Panc1 (cell line): ENCODE measurements around the gene SHOX. TPM values are rescaled to one million over a fixed set of nuclear protein-coding genes. Genes with fewer than 3 reads are reported as not detected.

Source experiments
- ATAC-seq: fragments of 200-7000 bp; cut with Tn5 transposase; 2 replicates; pipeline ENCODE4 v1.9.1; 2020; ENCODE audit warnings: mild to moderate bottlenecking, moderate library complexity
- Bru-seq: library from RNA; stranded (reverse); fragments of 400-500 nt; gene quantifications from one replicate; lab custom pipeline; 2021; lab: Mats Ljungman, UMichigan
- BruChase-seq, 2 experiments: library from RNA; stranded (reverse); fragments of 400-500 nt; gene quantifications; one replicate each; lab custom pipeline; 2021; lab: Mats Ljungman, UMichigan
- BruUV-seq: library from RNA; stranded (reverse); fragments of 400-500 nt; replicated peaks from 2 replicates; lab custom pipeline; 2021; lab: Mats Ljungman, UMichigan
- CTCF ChIA-PET: fragments of 300-600 bp; sonication (Branson Sonifier 250); formaldehyde crosslinking; loops from one replicate; lab custom pipeline; 2022; ENCODE audit warnings: antibody characterized with exemption; lab: Charles Lee
- POLR2A ChIA-PET: fragments of 300-600 bp; sonication (Branson Sonifier 250); formaldehyde crosslinking; loops from one replicate; lab custom pipeline; 2022; ENCODE audit warnings: antibody characterized with exemption; lab: Charles Lee
- DNase-seq: peaks from one replicate; pipeline ENCODE4 v3.0.0-alpha.2; 2010; ENCODE audit warnings: low read depth, low spot score
- H3K27ac ChIP-seq: 2 replicates; pipeline ENCODE4 v1.5.1; 2011; ENCODE audit warnings: mild to moderate bottlenecking, low read length, inconsistent platforms
- H3K27me3 ChIP-seq: fragments of 200-500 bp; sonication (Bioruptor generic); 2 replicates; pipeline ENCODE4 v1.6.0; 2014; ENCODE audit warnings: low read length, inconsistent platforms; ENCODE audit not compliant: control insufficient read depth, insufficient read depth
- H3K36me3 ChIP-seq: fragments of 200-500 bp; sonication (Bioruptor generic); 2 replicates; pipeline ENCODE4 v1.5.1; 2014; ENCODE audit warnings: inconsistent platforms, mild to moderate bottlenecking, low read length, moderate library complexity; ENCODE audit not compliant: control insufficient read depth, insufficient read depth
- H3K4me1 ChIP-seq: 2 replicates; pipeline ENCODE4 v1.5.1; 2011; ENCODE audit warnings: inconsistent platforms, mild to moderate bottlenecking, low read length, moderate library complexity; ENCODE audit not compliant: control insufficient read depth, insufficient read depth
- H3K4me3 ChIP-seq, 2 experiments: 2 replicates each; pipeline ENCODE4 v1.5.1; 2011 to 2012; ENCODE audit warnings: low read depth in 2 of 2, low read length in 2 of 2, mild to moderate bottlenecking in 2 of 2, inconsistent platforms in 1 of 2, moderate library complexity in 1 of 2
- H3K9me3 ChIP-seq: fragments of 200-500 bp; sonication (Bioruptor generic); 2 replicates; pipeline ENCODE4 v1.5.1; 2014; ENCODE audit warnings: low read depth, mild to moderate bottlenecking, inconsistent platforms, low read length, moderate library complexity; ENCODE audit not compliant: control insufficient read depth, insufficient read depth
- POLR2AphosphoS5 ChIP-seq: IDR thresholded peaks from 2 replicates; pipeline ENCODE4 v1.6.1; 2012; ENCODE audit warnings: mild to moderate bottlenecking, low read depth, low read length, moderate library complexity
- SIN3A ChIP-seq: IDR thresholded peaks from 2 replicates; pipeline ENCODE4 v1.6.1; 2012; ENCODE audit warnings: low read depth, mild to moderate bottlenecking, low read length, moderate library complexity, borderline replicate concordance; ENCODE audit not compliant: insufficient read depth
- TCF7L2 ChIP-seq: IDR thresholded peaks from 2 replicates; pipeline ENCODE4 v1.6.1; 2011; ENCODE audit warnings: mild to moderate bottlenecking, low read depth, low read length, inconsistent platforms
- in situ Hi-C: cut with HindIII; loops from 2 replicates; pipeline ENCODE4 v1.10.0; 2016; ENCODE audit warnings: low sequenced_read_pairs, low pct_unique_long_range_greater_than_20kb
- intact Hi-C: fragments of 100-400 bp; cut with micrococcal nuclease; formaldehyde crosslinking; loops from one replicate; pipeline ENCODE4 v1.10.0; 2022; ENCODE audit not compliant: unreplicated experiment
- long read RNA-seq: library from polyadenylated mRNA; unstranded; transcript quantifications from one replicate; pipeline ENCODE4 v2.0.0, GENCODE V29; 2021; ENCODE audit not compliant: unreplicated experiment
- polyA plus RNA-seq: library from polyadenylated mRNA; unstranded; fragments of >200 nt; gene quantifications from one replicate; pipeline ENCODE4 v1.2.1, GENCODE V29; 2012; ENCODE audit warnings: missing spikeins; ENCODE audit not compliant: insufficient read length
- total RNA-seq: library from RNA; stranded (reverse); gene quantifications from one replicate; pipeline ENCODE4 v1.2.1, GENCODE V29; 2021; ENCODE audit not compliant: unreplicated experiment
- TF ChIP-seq, protein P1 (sequence below): fragments of 450-650 bp; IDR thresholded peaks from 2 replicates; pipeline ENCODE4 v1.5.1; 2017; ENCODE audit warnings: mild to moderate bottlenecking
- TF ChIP-seq, protein P2 (sequence below), 2 experiments: IDR thresholded peaks; 2 replicates each; pipeline ENCODE4 v1.6.1; 2011 to 2012; ENCODE audit warnings: low read depth in 2 of 2, control low read depth in 1 of 2, low read length in 1 of 2, mild to moderate bottlenecking in 1 of 2, moderate library complexity in 1 of 2; ENCODE audit not compliant: insufficient read depth in 1 of 2

SHOX gene
- total RNA-seq (not detected), Bru-seq, nascent RNA (percentile 3 among the genes with signal in this experiment), BruChase-seq, experiment 1, labeled RNA remaining after a 2-hour chase (percentile 3 among the genes with signal in this experiment), BruChase-seq, experiment 2, labeled RNA remaining after a 6-hour chase (percentile 3 among the genes with signal in this experiment)
- 0.15 TPM for polyA plus RNA-seq
- long read RNA-seq = 0 reads

DNA sequence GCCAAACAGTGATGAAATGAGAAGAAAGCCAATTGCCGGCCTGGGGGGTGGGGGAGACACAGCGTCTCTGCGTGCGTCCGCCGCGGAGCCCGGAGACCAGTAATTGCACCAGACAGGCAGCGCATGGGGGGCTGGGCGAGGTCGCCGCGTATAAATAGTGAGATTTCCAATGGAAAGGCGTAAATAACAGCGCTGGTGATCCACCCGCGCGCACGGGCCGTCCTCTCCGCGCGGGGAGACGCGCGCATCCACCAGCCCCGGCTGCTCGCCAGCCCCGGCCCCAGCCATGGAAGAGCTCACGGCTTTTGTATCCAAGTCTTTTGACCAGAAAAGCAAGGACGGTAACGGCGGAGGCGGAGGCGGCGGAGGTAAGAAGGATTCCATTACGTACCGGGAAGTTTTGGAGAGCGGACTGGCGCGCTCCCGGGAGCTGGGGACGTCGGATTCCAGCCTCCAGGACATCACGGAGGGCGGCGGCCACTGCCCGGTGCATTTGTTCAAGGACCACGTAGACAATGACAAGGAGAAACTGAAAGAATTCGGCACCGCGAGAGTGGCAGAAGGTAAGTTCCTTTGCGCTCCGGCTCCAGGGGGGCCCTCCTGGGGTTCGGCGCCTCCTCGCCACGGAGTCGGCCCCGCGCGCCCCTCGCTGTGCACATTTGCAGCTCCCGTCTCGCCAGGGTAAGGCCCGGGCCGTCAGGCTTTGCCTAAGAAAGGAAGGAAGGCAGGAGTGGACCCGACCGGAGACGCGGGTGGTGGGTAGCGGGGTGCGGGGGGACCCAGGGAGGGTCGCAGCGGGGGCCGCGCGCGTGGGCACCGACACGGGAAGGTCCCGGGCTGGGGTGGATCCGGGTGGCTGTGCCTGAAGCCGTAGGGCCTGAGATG, at the start of gene SHOX:
Gene SHOX, plus strand, starts transcription at position 180 of the 885 bp plus-strand sequence. Its CDS starts 107 bp downstream, at position 287.
- no peaks in the 10 kb centered on the region for H3K9me3 ChIP-seq
- H3K36me3 ChIP-seq = no peaks in the 10 kb centered on the region
- POLR2A ChIA-PET = no interaction called here
- no peak for TF ChIP-seq POLR2AphosphoS5
- TF ChIP-seq, protein P1, sequence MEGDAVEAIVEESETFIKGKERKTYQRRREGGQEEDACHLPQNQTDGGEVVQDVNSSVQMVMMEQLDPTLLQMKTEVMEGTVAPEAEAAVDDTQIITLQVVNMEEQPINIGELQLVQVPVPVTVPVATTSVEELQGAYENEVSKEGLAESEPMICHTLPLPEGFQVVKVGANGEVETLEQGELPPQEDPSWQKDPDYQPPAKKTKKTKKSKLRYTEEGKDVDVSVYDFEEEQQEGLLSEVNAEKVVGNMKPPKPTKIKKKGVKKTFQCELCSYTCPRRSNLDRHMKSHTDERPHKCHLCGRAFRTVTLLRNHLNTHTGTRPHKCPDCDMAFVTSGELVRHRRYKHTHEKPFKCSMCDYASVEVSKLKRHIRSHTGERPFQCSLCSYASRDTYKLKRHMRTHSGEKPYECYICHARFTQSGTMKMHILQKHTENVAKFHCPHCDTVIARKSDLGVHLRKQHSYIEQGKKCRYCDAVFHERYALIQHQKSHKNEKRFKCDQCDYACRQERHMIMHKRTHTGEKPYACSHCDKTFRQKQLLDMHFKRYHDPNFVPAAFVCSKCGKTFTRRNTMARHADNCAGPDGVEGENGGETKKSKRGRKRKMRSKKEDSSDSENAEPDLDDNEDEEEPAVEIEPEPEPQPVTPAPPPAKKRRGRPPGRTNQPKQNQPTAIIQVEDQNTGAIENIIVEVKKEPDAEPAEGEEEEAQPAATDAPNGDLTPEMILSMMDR = no peak
- TF ChIP-seq TCF7L2 = no peak
- TF ChIP-seq SIN3A = no peak
- TF ChIP-seq, protein P2, sequence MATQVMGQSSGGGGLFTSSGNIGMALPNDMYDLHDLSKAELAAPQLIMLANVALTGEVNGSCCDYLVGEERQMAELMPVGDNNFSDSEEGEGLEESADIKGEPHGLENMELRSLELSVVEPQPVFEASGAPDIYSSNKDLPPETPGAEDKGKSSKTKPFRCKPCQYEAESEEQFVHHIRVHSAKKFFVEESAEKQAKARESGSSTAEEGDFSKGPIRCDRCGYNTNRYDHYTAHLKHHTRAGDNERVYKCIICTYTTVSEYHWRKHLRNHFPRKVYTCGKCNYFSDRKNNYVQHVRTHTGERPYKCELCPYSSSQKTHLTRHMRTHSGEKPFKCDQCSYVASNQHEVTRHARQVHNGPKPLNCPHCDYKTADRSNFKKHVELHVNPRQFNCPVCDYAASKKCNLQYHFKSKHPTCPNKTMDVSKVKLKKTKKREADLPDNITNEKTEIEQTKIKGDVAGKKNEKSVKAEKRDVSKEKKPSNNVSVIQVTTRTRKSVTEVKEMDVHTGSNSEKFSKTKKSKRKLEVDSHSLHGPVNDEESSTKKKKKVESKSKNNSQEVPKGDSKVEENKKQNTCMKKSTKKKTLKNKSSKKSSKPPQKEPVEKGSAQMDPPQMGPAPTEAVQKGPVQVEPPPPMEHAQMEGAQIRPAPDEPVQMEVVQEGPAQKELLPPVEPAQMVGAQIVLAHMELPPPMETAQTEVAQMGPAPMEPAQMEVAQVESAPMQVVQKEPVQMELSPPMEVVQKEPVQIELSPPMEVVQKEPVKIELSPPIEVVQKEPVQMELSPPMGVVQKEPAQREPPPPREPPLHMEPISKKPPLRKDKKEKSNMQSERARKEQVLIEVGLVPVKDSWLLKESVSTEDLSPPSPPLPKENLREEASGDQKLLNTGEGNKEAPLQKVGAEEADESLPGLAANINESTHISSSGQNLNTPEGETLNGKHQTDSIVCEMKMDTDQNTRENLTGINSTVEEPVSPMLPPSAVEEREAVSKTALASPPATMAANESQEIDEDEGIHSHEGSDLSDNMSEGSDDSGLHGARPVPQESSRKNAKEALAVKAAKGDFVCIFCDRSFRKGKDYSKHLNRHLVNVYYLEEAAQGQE (IDR thresholded peaks at IDR 0.05; ENCODE audit: insufficient read depth in 1 of 2, low read depth in 2 of 2, low read length in 1 of 2) = no peak
- no peak within 1 kb of the TSS for H3K4me3 ChIP-seq
- DNase-seq (no peak), ATAC-seq (no peak)
- no peak within 1 kb of the TSS for H3K27ac ChIP-seq
- in situ Hi-C loops = no loop called here
- CTCF ChIA-PET = no interaction called here
- H3K4me1 ChIP-seq = no peaks in the 10 kb centered on the region
- no TSS peak for BruUV-seq
- H3K27me3 ChIP-seq = no peaks in the 10 kb centered on the region; the same call in 1 of the 2 replicates
- intact Hi-C loops = no loop called here

DNA sequence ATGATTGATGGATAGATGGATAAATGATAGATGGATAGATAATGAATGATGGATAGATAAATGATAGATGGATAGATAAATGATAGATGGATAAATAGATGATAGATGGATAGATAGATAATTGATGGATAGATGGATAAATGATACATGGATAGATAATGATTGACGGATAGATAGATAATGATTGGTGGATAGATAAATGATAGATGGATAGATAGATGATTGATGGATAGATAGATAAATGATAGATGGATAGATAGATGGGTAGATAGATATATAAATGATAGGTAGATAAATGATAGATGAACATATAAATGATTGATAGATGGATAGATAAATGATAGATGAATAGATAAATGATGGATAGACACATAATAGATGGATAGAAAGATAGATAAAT, 49.5 kb upstream of the SHOX start:
- intact Hi-C loops (no loop called here), in situ Hi-C loops (no loop called here)
- Histone ChIP-seq H3K4me3 (no peak overlapping the region), H3K36me3 (no peaks in the 10 kb centered on the region), H3K4me1 (no peaks in the 10 kb centered on the region), H3K9me3 (no peaks in the 10 kb centered on the region), H3K27me3 (no peaks in the 10 kb centered on the region), H3K27ac (no peak overlapping the region)
- no peak for ATAC-seq
- no peak for TF ChIP-seq SIN3A
- TF ChIP-seq, protein P1 = no peak
- no peak for TF ChIP-seq POLR2AphosphoS5
- TF ChIP-seq, protein P2 (IDR thresholded peaks at IDR 0.05; ENCODE audit: insufficient read depth in 1 of 2, low read depth in 2 of 2, low read length in 1 of 2) = no peak
- no peak for TF ChIP-seq TCF7L2
- DNase-seq = no peak
- CTCF ChIA-PET = no interaction called here
- POLR2A ChIA-PET = no interaction called here
- no TSS peak for BruUV-seq
